Lower leg skin (tissue), 3 donors: Measurements from ENCODE around the gene MARCHF6.

ENCODE experiments used
- CTCF ChIP-seq, 3 donors: fragments of 450-650 bp; IDR thresholded peaks; one replicate each; pipeline ENCODE4 v1.5.1; 2016; ENCODE audit warnings: antibody characterized with exemption in 3 of 3, mild to moderate bottlenecking in 3 of 3, moderate library complexity in 2 of 3
- POLR2A ChIP-seq, 2 donors: fragments of 450-650 bp; IDR thresholded peaks; one replicate each; pipeline ENCODE4 v1.6.1; 2016 to 2017; ENCODE audit warnings: antibody characterized with exemption in 2 of 2, mild to moderate bottlenecking in 1 of 2, moderate library complexity in 1 of 2

GRCh38 chr5:10317825-10318682 is 35.4 kb upstream of the MARCHF6 start:
- TF ChIP-seq CTCF (IDR thresholded peaks at IDR 0.05): no peak
- TF ChIP-seq POLR2A (IDR thresholded peaks at IDR 0.05): no peak
